SJSA1 (cell line): Measurements from ENCODE around the gene SH2D3A. TPM values are rescaled to one million over a fixed set of nuclear protein-coding genes. Genes with fewer than 3 reads are reported as not detected.

Experiments
- total RNA-seq: library from RNA; depleted of rRNA; stranded (reverse); fragments of >200 nt; shearing (Covaris generic); gene quantifications from 2 replicates; pipeline ENCODE4 v1.2.3, GENCODE V29; 2014; rRNA removed

Gene SH2D3A
- total RNA-seq, 1 experiment from 2014 or later, result not detected

Other genes with a start within 250 kb of the SH2D3A start
- gene TNFSF9, start 236.4 kb downstream of the SH2D3A start, total RNA-seq, result 16.3 and 18.2 TPM in 2 replicates
- 122 and 128 TPM in 2 replicates for gene CD70, start 176.3 kb downstream of the SH2D3A start, total RNA-seq
- not detected in 2 replicates for gene TNFSF14, start 97.3 kb downstream of the SH2D3A start, total RNA-seq
- not detected in 2 replicates for gene C3, start 46.8 kb downstream of the SH2D3A start, total RNA-seq
- 30.1 and 38.2 TPM in 2 replicates for gene GPR108, start 29.9 kb downstream of the SH2D3A start, total RNA-seq
- gene TRIP10, start 27.8 kb downstream of the SH2D3A start, total RNA-seq, result 25.1 and 50.0 TPM in 2 replicates
- not detected in 2 replicates for gene VAV1, start 5.3 kb upstream of the SH2D3A start, total RNA-seq
- 0.16 TPM in 1 of 2 replicates, not detected in the other for gene ADGRE1, start 120.1 kb upstream of the SH2D3A start, total RNA-seq